ENCODE measurements around the gene SYNPO2L.
"Not testable (repeated sequence)": the region's sequence is repeated elsewhere in the genome, so short reads cannot be mapped to it uniquely, and the experiment has no call there.

SYNPO2L gene, protein sequence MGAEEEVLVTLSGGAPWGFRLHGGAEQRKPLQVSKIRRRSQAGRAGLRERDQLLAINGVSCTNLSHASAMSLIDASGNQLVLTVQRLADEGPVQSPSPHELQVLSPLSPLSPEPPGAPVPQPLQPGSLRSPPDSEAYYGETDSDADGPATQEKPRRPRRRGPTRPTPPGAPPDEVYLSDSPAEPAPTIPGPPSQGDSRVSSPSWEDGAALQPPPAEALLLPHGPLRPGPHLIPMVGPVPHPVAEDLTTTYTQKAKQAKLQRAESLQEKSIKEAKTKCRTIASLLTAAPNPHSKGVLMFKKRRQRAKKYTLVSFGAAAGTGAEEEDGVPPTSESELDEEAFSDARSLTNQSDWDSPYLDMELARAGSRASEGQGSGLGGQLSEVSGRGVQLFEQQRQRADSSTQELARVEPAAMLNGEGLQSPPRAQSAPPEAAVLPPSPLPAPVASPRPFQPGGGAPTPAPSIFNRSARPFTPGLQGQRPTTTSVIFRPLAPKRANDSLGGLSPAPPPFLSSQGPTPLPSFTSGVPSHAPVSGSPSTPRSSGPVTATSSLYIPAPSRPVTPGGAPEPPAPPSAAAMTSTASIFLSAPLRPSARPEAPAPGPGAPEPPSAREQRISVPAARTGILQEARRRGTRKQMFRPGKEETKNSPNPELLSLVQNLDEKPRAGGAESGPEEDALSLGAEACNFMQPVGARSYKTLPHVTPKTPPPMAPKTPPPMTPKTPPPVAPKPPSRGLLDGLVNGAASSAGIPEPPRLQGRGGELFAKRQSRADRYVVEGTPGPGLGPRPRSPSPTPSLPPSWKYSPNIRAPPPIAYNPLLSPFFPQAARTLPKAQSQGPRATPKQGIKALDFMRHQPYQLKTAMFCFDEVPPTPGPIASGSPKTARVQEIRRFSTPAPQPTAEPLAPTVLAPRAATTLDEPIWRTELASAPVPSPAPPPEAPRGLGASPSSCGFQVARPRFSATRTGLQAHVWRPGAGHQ

GRCh38 chr10:73655990-73656298 is at the start of gene SYNPO2L:
TSS of gene SYNPO2L (minus strand) at chr10:73656029. CDS start at chr10:73655922, 107 bp downstream.
- no peak for DNase-seq

DNA sequence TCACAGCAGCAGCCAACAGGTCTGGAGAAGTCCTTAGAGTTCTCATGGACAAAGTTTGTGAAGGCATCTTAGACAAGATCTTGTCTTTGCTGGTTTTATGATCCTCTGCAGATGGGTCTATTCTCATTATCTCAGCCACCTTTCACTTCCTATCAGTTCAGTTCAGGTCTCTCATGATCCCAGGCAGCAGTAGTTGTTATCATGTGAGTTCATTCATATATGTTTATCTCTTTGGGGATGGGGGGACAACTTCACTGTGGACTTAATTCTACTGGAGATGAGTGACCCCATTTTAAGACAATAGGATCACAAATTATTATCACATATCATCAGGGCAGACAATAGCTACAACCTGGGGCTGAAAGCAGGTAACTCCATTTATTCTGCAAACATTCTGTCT is 48.1 kb upstream of the SYNPO2L start:
- DNase-seq: not testable (repeated sequence)

DNA sequence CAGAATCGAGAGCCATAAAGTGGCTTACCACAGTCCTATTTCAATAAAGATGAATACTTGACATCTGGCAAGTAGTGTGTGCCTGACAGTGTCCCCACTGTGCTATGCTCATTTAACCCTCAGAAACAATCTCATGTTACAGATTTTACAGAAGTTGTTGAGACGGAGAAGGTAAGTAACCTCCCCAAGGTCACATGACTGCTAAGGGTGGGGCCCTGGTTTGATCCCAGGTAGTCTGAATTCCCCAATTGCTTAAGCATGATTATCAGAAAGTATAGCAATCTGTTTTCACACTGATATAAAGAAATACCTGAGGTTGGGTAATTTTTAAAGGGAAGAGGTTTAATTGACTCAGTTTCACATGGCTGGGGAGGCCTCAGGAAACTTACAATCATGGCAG is 43.0 kb upstream of the SYNPO2L start:
- DNase-seq: not testable (repeated sequence)

DNA sequence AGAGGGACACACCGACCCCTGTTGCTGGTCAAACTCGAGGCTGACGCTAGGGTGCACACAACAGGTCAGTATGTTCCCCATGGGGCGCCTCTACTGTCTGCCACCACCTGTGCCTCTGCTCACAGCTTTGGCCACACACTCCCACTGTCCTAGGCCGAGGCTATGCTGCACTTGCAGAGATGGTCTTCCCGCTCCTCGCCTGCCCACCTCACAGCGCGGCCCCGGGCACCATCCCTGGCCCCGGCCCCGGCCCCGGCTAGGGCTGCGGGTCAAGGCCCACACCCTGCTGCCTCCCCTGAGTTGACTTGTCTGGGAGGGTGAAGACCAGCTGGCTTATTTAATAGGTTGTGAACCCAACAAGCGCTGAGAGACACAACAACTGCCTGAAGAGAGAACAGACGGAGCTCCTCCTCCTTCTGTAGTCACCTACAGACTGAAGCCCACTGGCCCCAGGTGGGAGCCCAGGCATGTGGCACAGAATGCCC is 41.9 kb upstream of the SYNPO2L start, which contains the start of gene AGAP5:
TSS of gene AGAP5 (minus strand) at position 435 of the 485 bp plus-strand sequence. CDS start at position 81, 354 bp downstream.
- not testable (repeated sequence) for DNase-seq

DNA sequence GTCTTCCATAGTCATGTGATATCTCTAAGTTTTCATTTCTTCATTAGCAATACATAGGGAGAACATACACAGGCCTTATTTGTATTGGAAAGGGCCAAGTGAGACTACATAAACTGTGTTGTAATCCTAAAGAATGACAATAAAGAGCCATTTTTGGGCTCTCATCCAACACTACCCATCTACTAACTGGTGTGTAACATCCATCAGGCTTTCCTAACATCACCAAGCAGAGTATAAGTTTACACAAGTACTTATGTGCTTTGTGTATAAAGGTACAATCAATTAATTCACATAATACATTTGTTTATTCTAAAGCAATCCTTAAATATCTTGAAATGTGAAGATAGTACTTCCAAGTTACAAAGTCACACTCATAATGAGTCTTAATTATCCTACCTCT is 39.5 kb upstream of the SYNPO2L start:
- not testable (repeated sequence) for DNase-seq

GRCh38 chr10:73690755-73691154 is 34.9 kb upstream of the SYNPO2L start:
- not testable (repeated sequence) for DNase-seq

GRCh38 chr10:73689596-73689995 is 33.8 kb upstream of the SYNPO2L start:
- not testable (repeated sequence) for DNase-seq

DNA sequence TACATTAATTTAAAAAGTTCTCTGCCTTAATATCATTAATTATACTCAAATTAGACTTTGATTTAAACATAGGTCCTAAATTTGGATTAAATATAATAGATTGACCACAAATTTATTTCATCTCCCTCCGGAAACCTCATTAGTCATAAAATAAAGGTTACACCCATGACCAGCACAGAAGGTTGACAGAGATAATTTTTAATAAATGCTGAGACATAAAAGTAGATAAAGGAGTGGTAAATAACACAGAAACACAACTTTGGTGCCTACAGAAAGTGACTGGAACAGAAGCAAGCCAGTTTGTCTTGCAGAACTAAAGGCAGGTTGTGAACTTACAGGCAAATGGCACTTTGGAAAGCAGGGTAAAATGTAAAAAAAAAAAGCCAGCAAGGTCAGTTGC is 31.8 kb upstream of the SYNPO2L start:
- not testable (repeated sequence) for DNase-seq

- DNase-seq: not testable (repeated sequence)
Measured at GRCh38 chr10:73674546-73674945, 18.7 kb upstream of the SYNPO2L start.

- not testable (repeated sequence) for DNase-seq
Measured at GRCh38 chr10:73668378-73668777, 12.5 kb upstream of the SYNPO2L start.

DNA sequence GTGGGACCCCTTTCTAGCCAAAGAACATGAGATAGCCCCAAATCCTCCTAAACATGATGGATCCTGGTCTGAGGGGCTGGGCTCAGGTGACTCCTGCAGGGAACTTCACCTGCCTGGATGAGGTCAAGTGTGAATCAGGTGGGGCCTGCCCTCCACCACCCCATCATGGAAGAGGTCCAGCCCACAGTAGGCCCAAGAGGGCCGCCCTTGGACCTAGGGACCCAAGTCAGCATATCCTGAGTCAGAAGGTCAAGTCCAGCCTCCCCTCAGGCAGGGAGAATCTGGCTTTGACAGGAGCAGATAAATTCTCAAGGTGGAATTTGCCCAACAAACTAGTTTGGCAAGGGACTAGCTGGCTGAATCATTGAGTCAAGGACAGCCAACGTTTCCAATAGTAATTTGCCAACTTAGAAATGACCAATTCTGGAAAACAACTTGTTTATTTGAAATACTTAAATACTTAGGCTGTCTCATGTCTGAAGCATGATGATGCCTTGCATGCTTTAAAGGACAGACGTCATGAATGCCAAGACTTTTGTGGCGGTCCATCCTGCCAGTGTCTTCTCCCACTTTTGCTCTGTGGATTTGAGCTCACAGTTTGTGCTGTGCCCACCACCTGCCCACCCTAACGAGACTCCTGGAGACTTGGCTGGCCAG is 10.5 kb upstream of the SYNPO2L start:
- DNase-seq: not testable (repeated sequence)

GRCh38 chr10:73665581-73665980 is 9.8 kb upstream of the SYNPO2L start:
- not testable (repeated sequence) for DNase-seq

- DNase-seq: not testable (repeated sequence)
Measured at GRCh38 chr10:73664156-73665040, 8.6 kb upstream of the SYNPO2L start.

DNA sequence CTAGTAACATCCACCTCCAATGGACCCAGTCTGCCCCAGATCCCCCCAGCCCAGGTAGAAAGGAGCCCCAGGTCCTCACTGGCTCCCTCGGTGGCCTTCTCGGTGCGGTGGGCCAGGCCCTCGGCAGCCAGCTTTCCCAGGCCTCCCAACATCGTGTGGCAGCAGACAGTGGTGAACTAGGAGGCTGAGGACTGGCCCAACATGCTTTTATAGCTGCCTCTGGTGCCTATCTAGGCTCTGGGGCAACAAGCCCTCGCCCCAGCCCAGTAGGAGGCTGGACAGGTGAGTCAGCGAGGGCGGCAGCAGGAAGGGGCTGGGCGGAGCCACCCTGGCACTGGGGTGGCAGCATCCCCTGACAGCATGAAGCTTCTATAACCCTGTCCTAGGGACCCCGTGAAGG is 7.8 kb upstream of the SYNPO2L start:
- DNase-seq: not testable (repeated sequence)

DNA sequence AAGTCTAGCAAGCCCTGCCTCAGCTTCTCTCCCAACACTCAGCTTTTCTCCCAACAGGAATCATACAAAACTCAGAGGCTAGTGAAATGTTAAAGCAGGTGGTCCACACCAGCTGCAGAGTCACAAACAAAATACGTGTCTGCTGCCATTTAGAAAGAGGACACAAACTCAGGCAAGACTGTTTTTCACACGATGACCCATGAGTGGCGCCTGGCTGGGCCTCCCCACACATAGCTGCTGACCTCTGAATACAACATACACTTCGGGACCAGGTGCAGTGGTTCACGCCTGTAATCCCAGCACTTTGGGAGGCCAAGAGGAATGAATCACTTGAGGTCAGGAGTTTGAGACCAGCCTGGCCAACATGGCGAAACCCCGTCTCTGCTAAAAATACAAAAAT is 6.9 kb upstream of the SYNPO2L start:
- not testable (repeated sequence) for DNase-seq

- no peak for DNase-seq
Measured at GRCh38 chr10:73655257-73655989, 406 bp downstream of the SYNPO2L start.

DNA sequence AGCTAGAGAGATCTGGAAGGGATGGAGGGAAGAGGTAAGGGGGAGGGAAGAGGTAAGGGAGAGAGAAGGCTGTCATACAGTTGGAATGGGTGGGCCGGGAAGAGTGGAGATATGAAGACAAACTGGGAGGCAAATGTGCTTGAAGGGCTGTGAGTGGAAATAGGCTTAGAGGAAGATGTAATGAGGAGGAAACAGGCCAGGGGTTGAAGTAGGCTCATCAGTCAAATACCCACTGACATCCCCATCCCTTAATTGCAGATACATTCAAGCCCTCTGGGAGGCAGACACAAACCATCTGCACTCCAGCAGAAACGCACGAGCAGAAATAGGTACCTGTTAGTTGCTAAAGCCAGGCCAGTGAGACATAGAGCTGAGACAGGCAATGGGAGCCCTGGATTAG is 2.1 kb downstream of the SYNPO2L start:
- no peak for DNase-seq

DNA sequence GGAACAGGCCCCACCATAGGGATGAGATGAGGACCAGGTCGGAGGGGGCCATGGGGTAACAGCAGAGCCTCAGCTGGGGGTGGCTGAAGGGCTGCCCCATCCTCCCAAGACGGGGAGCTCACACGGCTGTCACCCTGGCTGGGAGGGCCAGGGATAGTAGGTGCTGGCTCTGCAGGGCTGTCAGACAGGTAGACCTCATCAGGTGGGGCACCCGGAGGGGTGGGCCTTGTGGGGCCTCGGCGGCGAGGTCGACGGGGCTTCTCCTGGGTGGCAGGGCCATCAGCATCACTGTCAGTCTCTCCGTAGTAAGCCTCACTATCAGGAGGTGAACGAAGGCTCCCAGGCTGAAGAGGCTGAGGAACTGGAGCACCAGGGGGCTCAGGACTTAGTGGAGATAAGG is 2.6 kb downstream of the SYNPO2L start:
- no peak for DNase-seq

DNA sequence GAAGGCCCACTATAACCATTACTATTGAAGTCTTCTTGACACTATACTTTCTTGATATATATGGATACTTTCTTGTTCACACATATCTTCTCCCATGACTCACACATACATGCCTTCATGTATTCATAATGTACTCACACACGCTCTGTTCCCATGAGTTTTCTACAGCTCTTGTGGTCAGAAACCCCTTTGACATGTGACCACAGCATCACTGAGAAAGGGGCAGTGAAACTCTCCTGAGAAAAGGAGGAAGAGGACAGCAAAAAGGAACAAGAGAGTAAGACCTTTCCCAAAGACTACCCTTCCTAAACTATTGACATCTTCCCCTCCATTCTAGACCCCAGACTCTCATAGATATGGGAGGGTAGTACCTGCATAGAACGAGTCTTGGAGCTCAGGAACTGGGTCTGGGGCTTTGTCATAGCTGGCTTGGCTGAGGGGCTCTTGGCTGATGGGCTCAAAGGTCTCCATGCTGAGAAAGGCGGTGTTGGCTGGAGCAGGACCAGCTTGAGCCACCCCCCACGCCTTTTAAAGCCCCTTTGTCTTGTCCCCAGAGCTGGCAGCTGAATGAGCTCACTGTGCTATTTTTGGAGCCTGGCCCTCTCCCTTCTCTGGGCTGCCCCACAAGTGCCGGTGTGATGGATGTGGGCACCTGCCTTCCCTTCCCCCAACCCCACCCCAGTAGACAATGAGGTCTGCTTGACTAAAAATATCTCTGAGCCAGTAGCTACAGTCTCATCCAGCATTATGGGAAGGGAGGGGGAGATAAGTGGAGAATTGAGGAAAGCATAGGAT is 5.1 kb downstream of the SYNPO2L start:
- DNase-seq: no peak

GRCh38 chr10:73649876-73650536 is 5.8 kb downstream of the SYNPO2L start:
- no peak for DNase-seq

Measured in NCI-H510A (cell line).